HG03342 (cell line): Measurements from ENCODE around the gene SYT11.
A peak's percentile ranks its signal among the peaks of the same experiment; 100 is the strongest.
"Not testable (repeated sequence)": the region's sequence is repeated elsewhere in the genome, so short reads cannot be mapped to it uniquely, and the experiment has no call there.

Source experiments
- ATAC-seq: cut with Tn5 transposase; IDR thresholded peaks from one replicate; pipeline ENCODE4 v1.9.1; 2021; ENCODE audit warnings: mild to moderate bottlenecking, moderate library complexity; ENCODE audit not compliant: unreplicated experiment

The SYT11 gene

GRCh38 chr1:155859234-155859829, at the start of gene SYT11:
TSS of gene SYT11 (plus strand) at chr1:155859567. CDS start at chr1:155859762, 195 bp downstream.
- ATAC-seq: peak; percentile 63

- ATAC-seq: no peak
Observed at GRCh38 chr1:155812878-155813277, 46.5 kb upstream of the SYT11 start.

GRCh38 chr1:155813672-155814071, 45.7 kb upstream of the SYT11 start:
- ATAC-seq: no peak

- no peak for ATAC-seq
Observed at GRCh38 chr1:155816351-155816750, 43.0 kb upstream of the SYT11 start.

- ATAC-seq: no peak
Observed at GRCh38 chr1:155827450-155827849, 31.9 kb upstream of the SYT11 start.

GRCh38 chr1:155831279-155831976, 27.9 kb upstream of the SYT11 start:
- no peak for ATAC-seq

GRCh38 chr1:155833665-155834295, 25.6 kb upstream of the SYT11 start:
- no peak for ATAC-seq

GRCh38 chr1:155834296-155834926, 25.0 kb upstream of the SYT11 start:
- ATAC-seq: no peak

- not testable (repeated sequence) for ATAC-seq
Observed at GRCh38 chr1:155834927-155835399, 24.4 kb upstream of the SYT11 start.

- ATAC-seq: no peak
Observed at GRCh38 chr1:155835548-155835947, 23.8 kb upstream of the SYT11 start.

- no peak for ATAC-seq
Observed at GRCh38 chr1:155840386-155840785, 19.0 kb upstream of the SYT11 start.

GRCh38 chr1:155844860-155845421, 14.4 kb upstream of the SYT11 start:
- ATAC-seq: no peak

GRCh38 chr1:155847823-155848529, 11.4 kb upstream of the SYT11 start:
- ATAC-seq: no peak

GRCh38 chr1:155850345-155850744, 9.0 kb upstream of the SYT11 start:
- no peak for ATAC-seq

GRCh38 chr1:155856257-155856974, 3.0 kb upstream of the SYT11 start:
- ATAC-seq: no peak

- ATAC-seq: peak; percentile 52
Observed at GRCh38 chr1:155856975-155857930, 2.1 kb upstream of the SYT11 start, which contains the start of gene GON4L. TSS of gene GON4L (minus strand) at chr1:155857214. CDS start at chr1:155853780, 3,434 bp downstream.

- ATAC-seq: no peak
Observed at GRCh38 chr1:155858800-155859233, 550 bp upstream of the SYT11 start.
